IMR-90 (cell line): ENCODE results near the gene NUDCD3. TPM values are rescaled to one million over a fixed set of nuclear protein-coding genes. Genes with fewer than 3 reads are reported as not detected.
A peak's percentile ranks its signal among the peaks of the same experiment; 100 is the strongest.

ENCODE experiments used
- ATAC-seq: fragments of 200-7000 bp; cut with Tn5 transposase; 2 replicates; pipeline ENCODE4 v1.9.1; 2020; ENCODE audit warnings: low read depth, mild to moderate bottlenecking, moderate library complexity
- BruUV-seq: library from RNA; stranded (reverse); fragments of 400-500 nt; replicated peaks from 2 replicates; lab custom pipeline; 2021; lab: Mats Ljungman, UMichigan
- CTCF ChIA-PET: fragments of 300-600 bp; formaldehyde crosslinking; extraction: SDS; loops from one replicate; lab custom pipeline; 2021; ENCODE audit warnings: antibody characterized with exemption; lab: Yijun Ruan, JAX
- POLR2A ChIA-PET: fragments of 300-600 bp; sonication (Branson Sonifier 250); formaldehyde crosslinking; loops from one replicate; lab custom pipeline; 2022; ENCODE audit warnings: antibody characterized with exemption; ENCODE audit not compliant: unreplicated experiment; lab: Charles Lee
- DNase-seq: peaks from one replicate; pipeline ENCODE4 v3.0.0; 2013
- H2AFZ ChIP-seq: replicated peaks from 2 replicates; pipeline ENCODE3; 2013; ENCODE audit warnings: low read length, mild to moderate bottlenecking; ENCODE audit not compliant: poor library complexity
- H2AK5ac ChIP-seq: 2 replicates; pipeline ENCODE4 v1.6.1; 2013; ENCODE audit warnings: low read depth, low read length, inconsistent platforms
- H2AK9ac ChIP-seq: replicated peaks from 2 replicates; pipeline ENCODE3; 2013; ENCODE audit warnings: mild to moderate bottlenecking, low read depth, low read length, moderate library complexity; ENCODE audit not compliant: poor library complexity
- H2BK120ac ChIP-seq: 2 replicates; pipeline ENCODE4 v1.6.1; 2013; ENCODE audit warnings: low read depth, low read length, inconsistent platforms
- H2BK15ac ChIP-seq: 3 replicates; pipeline ENCODE4 v1.6.1; 2013; ENCODE audit warnings: low read depth, low read length, inconsistent platforms
- H2BK20ac ChIP-seq: 2 replicates; pipeline ENCODE4 v1.6.1; 2013; ENCODE audit warnings: low read depth, mild to moderate bottlenecking, inconsistent platforms, low read length, moderate library complexity
- H2BK5ac ChIP-seq: 2 replicates; pipeline ENCODE4 v1.6.1; 2013; ENCODE audit warnings: mild to moderate bottlenecking, low read depth, low read length, inconsistent platforms; ENCODE audit not compliant: poor library complexity, severe bottlenecking
- H3K14ac ChIP-seq: replicated peaks from 2 replicates; pipeline ENCODE4 v1.6.1; 2013; ENCODE audit warnings: low read depth, low read length, inconsistent platforms
- H3K18ac ChIP-seq: 2 replicates; pipeline ENCODE4 v1.6.1; 2013; ENCODE audit warnings: low read depth, low read length, control low read depth
- H3K23ac ChIP-seq: 2 replicates; pipeline ENCODE4 v1.6.1; 2013; ENCODE audit warnings: low read depth, low read length, inconsistent platforms
- H3K27ac ChIP-seq: 2 replicates; pipeline ENCODE4 v1.5.1; 2013; ENCODE audit warnings: mild to moderate bottlenecking, control low read depth, low read length; ENCODE audit not compliant: insufficient read depth
- H3K27me3 ChIP-seq: 2 replicates; pipeline ENCODE4 v1.6.1; 2013; ENCODE audit warnings: low read length; ENCODE audit not compliant: control insufficient read depth, insufficient read depth
- H3K36me3 ChIP-seq: 2 replicates; pipeline ENCODE4 v1.6.1; 2013; ENCODE audit warnings: low read length, mixed read lengths; ENCODE audit not compliant: control insufficient read depth, insufficient read depth
- H3K4ac ChIP-seq: 2 replicates; pipeline ENCODE4 v1.6.1; 2013; ENCODE audit warnings: low read depth, low read length, inconsistent platforms
- H3K4me1 ChIP-seq: 2 replicates; pipeline ENCODE4 v1.6.1; 2013; ENCODE audit warnings: low read length, mixed read lengths; ENCODE audit not compliant: control insufficient read depth, insufficient read depth
- H3K4me2 ChIP-seq: 2 replicates; pipeline ENCODE4 v1.6.1; 2013; ENCODE audit warnings: low read depth, mild to moderate bottlenecking, control low read depth, low read length, moderate library complexity
- H3K4me3 ChIP-seq: 2 replicates; pipeline ENCODE4 v1.5.1; 2013; ENCODE audit warnings: low read depth, mild to moderate bottlenecking, control low read depth, low read length, moderate library complexity; ENCODE audit not compliant: insufficient read depth
- H3K56ac ChIP-seq: 2 replicates; pipeline ENCODE4 v1.6.1; 2013; ENCODE audit warnings: low read length, inconsistent platforms; ENCODE audit not compliant: insufficient read depth; ENCODE audit errors: extremely low read depth
- H3K79me1 ChIP-seq, 2 experiments: 2 replicates each; pipeline ENCODE4 v1.6.1; 2013; ENCODE audit warnings: low read length in 2 of 2, inconsistent platforms in 1 of 2, low read depth in 1 of 2
- H3K9ac ChIP-seq: 2 replicates; pipeline ENCODE4 v1.6.1; 2013; ENCODE audit warnings: low read depth, low read length, control low read depth
- H3K9me1 ChIP-seq: 2 replicates; pipeline ENCODE4 v1.6.1; 2013; ENCODE audit warnings: low read length, inconsistent platforms; ENCODE audit not compliant: insufficient read depth
- H3K9me3 ChIP-seq: 2 replicates; pipeline ENCODE4 v1.6.1; 2013; ENCODE audit warnings: low read length; ENCODE audit not compliant: control insufficient read depth, insufficient read depth
- H4K20me1 ChIP-seq: 2 replicates; pipeline ENCODE4 v1.6.1; 2013; ENCODE audit warnings: low read length, inconsistent platforms; ENCODE audit not compliant: insufficient read depth
- H4K5ac ChIP-seq: 2 replicates; pipeline ENCODE4 v1.6.1; 2013; ENCODE audit warnings: mild to moderate bottlenecking, low read depth, low read length, control low read depth
- H4K8ac ChIP-seq, 2 experiments: 2 replicates each; pipeline ENCODE4 v1.6.1; 2013; ENCODE audit warnings: low read depth in 2 of 2, low read length in 2 of 2, control low read depth in 1 of 2, inconsistent platforms in 1 of 2
- H4K91ac ChIP-seq: 2 replicates; pipeline ENCODE4 v1.6.1; 2013; ENCODE audit warnings: low read depth, low read length, inconsistent platforms; ENCODE audit not compliant: insufficient read depth
- CEBPB ChIP-seq: IDR thresholded peaks from 2 replicates; pipeline ENCODE4 v1.6.1; 2012; ENCODE audit warnings: low read depth, low read length, improper control_type of control experiment
- POLR2A ChIP-seq: IDR thresholded peaks from 2 replicates; pipeline ENCODE4 v1.6.1; 2012; ENCODE audit warnings: mild to moderate bottlenecking, low read depth, low read length
- RAD21 ChIP-seq: IDR thresholded peaks from 2 replicates; pipeline ENCODE4 v1.6.1; 2012; ENCODE audit warnings: low read length, improper control_type of control experiment
- SMC3 ChIP-seq: fragments of 150-350 bp; IDR thresholded peaks from 2 replicates; pipeline ENCODE4 v1.6.1; 2016; ENCODE audit warnings: low read depth, mild to moderate bottlenecking, antibody characterized with exemption, low read length, moderate library complexity
- WGBS, 2 experiments: methylation state at CpG; one replicate each; pipeline versions ENCODE4 v1.1.5 to v1.1.7; 2013; ENCODE audit warnings: missing lambda C conversion rate in 2 of 2; ENCODE audit not compliant: insufficient read length in 1 of 2; ENCODE audit errors: extremely low coverage in 2 of 2; 5-methylcytosine and 5-hydroxymethylcytosine counted together
- dilution Hi-C: fragments of 300-500 bp; cut with HindIII; formaldehyde crosslinking; loops from one replicate; pipeline ENCODE4 v1.14.3; 2018; ENCODE audit warnings: low sequenced_read_pairs; ENCODE audit not compliant: unreplicated experiment
- in situ Hi-C: fragments of 300-500 bp; cut with MboI; formaldehyde crosslinking; loops from 3 replicates; pipeline ENCODE4 v1.14.3; 2019; ENCODE audit warnings: low sequenced_read_pairs, inconsistent platforms, mixed read lengths
- intact Hi-C: fragments of 100-400 bp; cut with micrococcal nuclease; formaldehyde crosslinking; loops from 2 replicates; pipeline ENCODE4 v1.10.0; 2022
- polyA plus RNA-seq, 3 experiments: library from polyadenylated mRNA; depleted of rRNA; stranded (reverse); fragments of >200 nt; gene quantifications; 2 replicates each; pipeline ENCODE4 v1.2.3, GENCODE V29; 2012; ENCODE audit warnings: low replicate concordance in 1 of 3
- total RNA-seq: library from RNA; depleted of rRNA; stranded (reverse); fragments of >200 nt; gene quantifications from 2 replicates; pipeline ENCODE4 v1.2.3, GENCODE V29; 2012

The NUDCD3 gene
- total and polyA plus RNA-seq, 2 of the 4 experiments (the other 2 are of a cell fraction), result 49.5 to 76.0 TPM

- Histone ChIP-seq H2BK20ac (peak overlapping the region; percentile 72), H2AFZ (peak overlapping the region; percentile 0), H3K4me2 (peak overlapping the region; percentile 68), H2AK5ac (peak overlapping the region; percentile 0; the same call in 1 of the 2 replicates), H3K27ac (peak overlapping the region; percentile 80; the same call in 1 of the 2 replicates), H3K36me3 (no peaks in the 10 kb centered on the region), H3K4ac (0 out of 2 replicates have a peak overlapping the region, but pooled peaks have one; percentile 22), H4K91ac (peak overlapping the region; percentile 38), H4K8ac (peak overlapping the region in 1 of 2 experiments; percentile 31; a peak in 1 of 4 replicates), H3K18ac (peak overlapping the region; percentile 40; the same call in 1 of the 2 replicates), H3K4me1 (peaks cover 16% of the 10 kb centered on the region), H3K23ac (no peak overlapping the region), H3K27me3 (no peaks in the 10 kb centered on the region), H4K20me1 (no peaks in the 10 kb centered on the region), H2BK120ac (peak overlapping the region; percentile 71), H3K56ac (no peak overlapping the region), H2BK5ac (peak overlapping the region; percentile 25), H3K79me1 (no peaks in the 10 kb centered on the region), H2AK9ac (no peak overlapping the region), H3K14ac (no peak overlapping the region; the same call in 1 of the 2 replicates), H3K4me3 (no peak overlapping the region), H2BK15ac (peak overlapping the region; percentile 23; the same call in 1 of the 3 replicates), H3K9me1 (peaks cover 16% of the 10 kb centered on the region), H4K5ac (peak overlapping the region; percentile 25; the same call in 1 of the 2 replicates), H3K9ac (no peak overlapping the region), H3K9me3 (no peaks in the 10 kb centered on the region)
- ChIA-PET POLR2A (no interaction called here), CTCF (interaction anchor here (1.0 to 1.5 kb wide), 3 partner anchors 9 to 16 kb away, joined by 4 read pairs; no protein-coding TSS in a partner anchor)
- no CpG with 5 or more reads among the region's 5 CpGs for WGBS, 2 experiments
- BruUV-seq, result no TSS peak
- intact Hi-C loops (no loop called here), dilution Hi-C loops (no loop called here), in situ Hi-C loops (no loop called here)
- peak; percentile 84 for ATAC-seq
- TF ChIP-seq CEBPB (peak; percentile 37; the same call in 1 of the 2 replicates), RAD21 (no peak), POLR2A (no peak), SMC3 (no peak)
- DNase-seq, result peak; percentile 77
These were observed 43.6 kb upstream of the NUDCD3 start for GRCh38 chr7:44534087-44534486.
